Fibroblast of lung (primary cell): ENCODE results near the gene NDEL1.

Experiments
- CTCF ChIP-seq, 2 donors: IDR thresholded peaks in 1 of 2; conservative IDR thresholded peaks in 1 of 2; 1 replicate in 1 of 2; 2 replicates in 1 of 2; pipeline ENCODE4 v1.5.1; 2011 to 2012; ENCODE audit warnings: low read length in 2 of 2, control low read depth in 1 of 2, inconsistent platforms in 1 of 2, low read depth in 1 of 2, mild to moderate bottlenecking in 1 of 2
- EZH2 ChIP-seq: IDR thresholded peaks from 2 replicates; pipeline ENCODE4 v1.5.1; 2012; ENCODE audit warnings: low read length, control low read depth, mild to moderate bottlenecking; ENCODE audit errors: missing control alignments

- TF ChIP-seq CTCF (conservative IDR thresholded peaks at IDR 0.05 in 1 of 2, IDR thresholded peaks at IDR 0.05 in 1 of 2; ENCODE audit: low read depth in 1 of 2, low read length in 2 of 2) (no peak), EZH2 (no peak)
Measured at GRCh38 chr17:8490256-8491023, 54.8 kb downstream of the NDEL1 start.
